ENCODE measurements around the gene CHMP6.

Gene CHMP6

DNA sequence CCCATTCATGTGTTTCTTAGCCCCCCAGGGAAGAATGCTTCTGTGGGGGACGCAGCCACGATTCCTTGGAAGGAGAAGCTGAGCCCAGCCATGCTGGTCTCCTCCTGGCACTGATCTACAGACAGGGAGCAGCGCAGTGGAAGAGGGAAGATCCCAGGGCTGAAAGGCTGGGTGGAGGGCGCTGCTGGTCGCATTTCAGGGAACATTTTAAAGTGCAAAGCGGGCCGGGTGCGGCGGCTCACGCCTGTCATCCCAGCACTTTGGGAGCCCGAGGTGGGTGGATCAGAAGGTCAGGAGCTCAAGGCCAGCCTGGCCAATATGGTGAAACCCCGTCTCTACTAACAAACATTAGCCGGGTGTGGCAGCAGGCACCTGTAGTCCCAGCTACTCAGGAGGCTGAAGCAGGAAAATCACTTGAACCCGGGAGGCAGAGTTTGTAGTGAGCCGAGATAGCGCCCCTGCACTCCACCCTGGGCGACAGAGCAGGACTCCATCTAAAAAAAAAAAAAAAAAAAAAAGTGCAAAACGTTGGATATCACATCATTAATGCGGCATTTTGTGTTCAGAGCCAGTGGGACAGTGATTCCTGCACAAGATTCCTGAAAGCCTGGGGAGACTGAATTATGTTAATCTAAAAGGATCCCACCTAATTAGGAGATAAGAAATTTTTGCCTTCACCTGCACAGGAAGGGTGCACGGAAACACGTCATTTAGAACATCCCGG is 558 bp upstream of the CHMP6 start:
- in situ Hi-C loops (cut with MboI; ENCODE audit: low sequenced_read_pairs) = no loop called here

DNA sequence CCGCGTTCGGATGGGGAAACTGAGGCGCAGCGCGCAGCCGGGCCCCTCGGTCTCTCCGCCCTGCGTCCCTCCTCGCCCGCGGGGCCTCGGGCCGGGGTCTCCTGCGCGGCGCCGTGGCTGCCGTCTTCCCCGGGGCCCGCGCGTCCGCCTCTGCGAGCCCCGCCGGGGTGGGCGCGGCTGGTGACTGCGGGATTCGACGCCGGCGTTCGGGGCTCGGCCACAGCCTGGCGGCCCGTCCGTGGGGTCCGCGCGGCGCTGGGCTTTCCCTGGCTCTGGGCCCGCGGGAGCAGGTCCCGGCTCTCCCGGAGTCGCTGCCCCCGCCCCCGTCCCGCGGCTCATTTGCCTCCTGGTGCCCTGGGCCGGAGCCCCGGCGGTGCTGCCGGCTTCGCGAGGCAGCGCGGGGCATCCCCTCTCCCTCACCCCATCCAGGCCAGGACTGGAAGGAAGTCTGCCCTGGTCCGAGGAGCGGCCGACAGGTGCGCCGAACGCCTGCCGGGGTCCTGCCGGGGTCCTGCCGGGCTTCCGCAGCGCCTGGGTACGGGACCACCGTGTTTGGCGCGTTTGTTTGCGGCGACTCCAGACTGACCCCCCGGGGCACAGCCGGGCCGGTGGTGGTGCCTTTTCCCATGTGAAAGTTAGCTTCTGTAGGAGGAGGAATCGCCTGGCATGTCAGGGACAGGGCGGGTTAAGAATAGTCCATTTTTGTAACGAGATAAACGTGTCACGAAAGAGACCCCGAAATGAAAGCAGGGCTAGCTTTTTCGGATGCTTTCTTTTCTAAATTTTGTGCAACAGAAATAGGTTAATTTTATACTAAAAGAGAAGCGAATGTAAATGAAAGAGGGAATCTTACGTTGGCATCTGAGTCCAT is 671 bp downstream of the CHMP6 start:
- in situ Hi-C loops (cut with MboI; ENCODE audit: low sequenced_read_pairs) = no loop called here

GRCh38 chr17:80992948-80993624 is 1.4 kb downstream of the CHMP6 start:
- in situ Hi-C loops (cut with MboI; ENCODE audit: low sequenced_read_pairs) = no loop called here

DNA sequence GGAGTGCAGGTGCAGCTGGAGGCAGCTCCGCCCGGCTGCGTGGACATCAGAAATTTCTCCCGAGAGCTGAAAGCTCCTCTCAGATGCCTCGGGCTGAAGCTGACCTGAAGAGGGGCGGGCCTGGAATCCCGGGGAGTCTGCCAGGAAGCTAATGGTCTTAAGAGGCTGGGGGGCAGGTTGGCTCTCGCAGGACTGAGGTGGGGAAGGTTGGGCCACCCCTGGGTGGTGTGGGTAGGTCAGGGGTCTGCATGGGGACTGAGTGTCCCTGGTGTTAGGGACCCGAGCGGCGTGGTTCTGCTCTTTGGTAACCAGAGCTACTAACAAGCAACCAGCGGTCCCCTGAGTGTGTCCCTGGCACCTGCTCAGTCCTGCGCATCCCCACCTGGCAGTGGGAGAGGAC is 3.5 kb downstream of the CHMP6 start:
- in situ Hi-C loops (cut with MboI; ENCODE audit: low sequenced_read_pairs) = no loop called here

GRCh38 chr17:80996422-80997305 is 5.0 kb downstream of the CHMP6 start:
- in situ Hi-C loops (cut with MboI; ENCODE audit: low sequenced_read_pairs) = no loop called here

- in situ Hi-C loops (cut with MboI; ENCODE audit: low sequenced_read_pairs) = no loop called here
Observed at GRCh38 chr17:80997424-80998117, 5.9 kb downstream of the CHMP6 start.

- in situ Hi-C loops (cut with MboI; ENCODE audit: low sequenced_read_pairs) = no loop called here
Observed at GRCh38 chr17:80998118-80998747, 6.6 kb downstream of the CHMP6 start.

DNA sequence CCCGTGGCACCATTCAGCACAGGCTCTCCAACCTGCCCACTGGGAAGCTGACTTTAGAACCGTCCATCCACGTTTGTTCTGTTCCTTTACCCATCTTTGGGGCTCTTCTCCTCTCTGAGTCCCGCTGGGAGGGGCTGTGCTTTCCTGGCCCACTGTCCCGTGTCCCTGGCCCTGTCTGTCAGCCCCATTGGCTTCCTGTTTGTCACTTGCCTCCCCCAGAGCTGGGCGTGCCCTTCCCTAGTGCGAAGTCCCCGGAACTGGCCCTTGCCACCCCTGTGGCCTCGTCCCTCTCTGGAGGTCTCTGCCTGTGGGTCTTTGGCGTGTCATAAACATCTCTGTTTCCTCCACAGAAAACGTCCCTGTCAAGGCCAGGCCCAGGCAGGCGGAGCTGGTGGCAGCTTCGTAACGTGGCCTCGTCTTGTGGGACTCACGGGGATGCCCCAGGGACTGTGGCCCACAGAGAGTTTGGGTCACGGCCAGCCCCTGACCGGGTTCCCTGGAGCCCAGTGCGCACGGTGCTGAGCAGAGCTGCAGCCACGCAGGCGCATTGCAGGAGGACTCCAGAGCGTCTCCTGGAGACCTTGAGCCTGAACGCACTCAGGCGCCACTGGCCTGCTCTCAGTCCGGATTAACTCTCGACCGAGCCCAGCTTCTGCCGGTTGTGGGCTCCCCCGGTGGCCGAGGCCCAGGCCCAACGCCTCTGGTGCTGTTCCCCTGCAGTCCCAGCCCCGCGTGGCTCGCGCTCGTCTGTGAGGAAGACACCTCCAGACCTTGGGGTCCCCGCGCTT is 7.3 kb downstream of the CHMP6 start:
- in situ Hi-C loops (cut with MboI; ENCODE audit: low sequenced_read_pairs) = no loop called here

GRCh38 chr17:80999536-81000333 is 8.1 kb downstream of the CHMP6 start:
- in situ Hi-C loops (cut with MboI; ENCODE audit: low sequenced_read_pairs) = no loop called here

DNA sequence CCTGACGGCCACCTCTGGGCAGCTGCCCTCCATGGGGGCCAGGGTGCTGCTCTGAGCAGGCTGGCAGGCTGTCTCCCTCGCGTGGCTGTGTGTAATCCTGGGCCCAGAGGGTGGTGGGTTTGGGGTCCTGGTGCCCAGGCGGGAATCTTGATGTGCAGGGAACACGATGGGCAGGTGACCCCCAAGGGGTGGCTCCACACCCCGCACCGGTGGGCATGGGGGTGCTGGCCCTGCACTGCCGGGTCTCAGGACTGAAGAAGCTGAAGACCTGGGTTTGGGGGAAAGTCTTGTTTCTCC is 8.6 kb downstream of the CHMP6 start:
- in situ Hi-C loops (cut with MboI; ENCODE audit: low sequenced_read_pairs) = no loop called here

- in situ Hi-C loops (cut with MboI; ENCODE audit: low sequenced_read_pairs) = no loop called here
Observed at GRCh38 chr17:81000631-81001357, 9.2 kb downstream of the CHMP6 start.

GRCh38 chr17:81002013-81002384 is 10.4 kb downstream of the CHMP6 start:
- in situ Hi-C loops (cut with MboI; ENCODE audit: low sequenced_read_pairs) = no loop called here

DNA sequence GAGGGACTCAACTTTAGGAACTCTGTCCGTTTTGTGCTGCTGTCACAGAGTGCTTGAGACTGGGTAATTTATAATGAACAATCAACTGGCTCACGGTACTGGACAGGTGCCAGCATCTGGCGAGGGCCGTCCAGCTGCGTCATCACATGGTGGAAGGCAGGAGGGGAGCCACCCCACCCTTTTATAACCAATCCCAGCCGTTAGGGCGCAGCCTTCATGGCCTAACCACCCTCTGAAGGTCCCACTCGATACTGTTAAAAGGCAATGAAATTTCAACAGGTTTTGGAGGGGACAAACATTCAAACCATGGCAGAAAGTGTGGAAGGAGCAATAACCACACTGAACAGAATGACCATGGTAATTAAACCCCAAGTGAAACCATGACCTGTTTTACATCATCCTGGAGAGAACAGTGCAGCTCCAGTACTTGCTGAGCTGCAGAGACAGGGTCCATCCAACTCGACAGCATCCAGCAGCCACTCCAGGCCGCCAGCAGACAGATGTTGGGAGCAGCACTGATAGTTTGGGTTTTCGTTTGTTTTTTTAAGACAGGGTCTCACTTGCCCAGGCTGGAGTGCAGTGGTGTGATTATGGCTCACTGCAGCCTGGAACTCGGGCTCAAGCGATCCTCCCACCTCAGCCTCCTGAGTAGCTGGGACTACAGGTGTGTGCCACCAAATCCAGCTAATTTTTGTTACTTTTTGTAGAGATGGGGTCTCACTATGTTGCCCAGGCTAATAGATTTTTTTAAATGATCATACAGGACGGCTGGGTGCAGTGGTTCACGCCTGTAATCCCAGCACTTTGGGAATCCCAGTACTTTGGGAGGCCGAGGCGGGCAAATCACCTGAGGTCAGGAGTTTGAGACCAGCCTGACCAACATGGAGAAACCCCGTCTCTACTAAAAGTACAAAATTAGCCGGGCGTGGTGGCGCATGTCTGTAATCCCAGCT is 11.0 kb downstream of the CHMP6 start:
- in situ Hi-C loops (cut with MboI; ENCODE audit: low sequenced_read_pairs) = no loop called here

- in situ Hi-C loops (cut with MboI; ENCODE audit: low sequenced_read_pairs) = no loop called here
Observed at GRCh38 chr17:81003711-81004475, 12.3 kb downstream of the CHMP6 start.

- in situ Hi-C loops (cut with MboI; ENCODE audit: low sequenced_read_pairs) = no loop called here
Observed at GRCh38 chr17:81006891-81007290, 15.2 kb downstream of the CHMP6 start.

GRCh38 chr17:81008140-81008539 is 16.5 kb downstream of the CHMP6 start:
- in situ Hi-C loops (cut with MboI; ENCODE audit: low sequenced_read_pairs) = no loop called here
